LNCAP (cell line): Measurements from ENCODE around the gene KCTD14.

ENCODE experiments used
- CTCF ChIP-seq: fragments of 450-650 bp; IDR thresholded peaks from 2 replicates; pipeline ENCODE4 v1.5.1; 2017; ENCODE audit warnings: mild to moderate bottlenecking

Gene KCTD14

GRCh38 chr11:78022397-78023396, at the start of gene KCTD14:
Gene KCTD14 (minus strand): TSS chr11:78023276. CDS start chr11:78023249, 27 bp downstream.
- no peak for TF ChIP-seq CTCF

GRCh38 chr11:78072455-78072854, 49.4 kb upstream of the KCTD14 start:
- TF ChIP-seq CTCF, result no peak

- TF ChIP-seq CTCF, result no peak
Measured at GRCh38 chr11:78071717-78072116, 48.6 kb upstream of the KCTD14 start.

- TF ChIP-seq CTCF, result no peak
Measured at GRCh38 chr11:78070621-78071020, 47.5 kb upstream of the KCTD14 start.

GRCh38 chr11:78069465-78069864, 46.4 kb upstream of the KCTD14 start:
- TF ChIP-seq CTCF, result no peak

- TF ChIP-seq CTCF, result no peak
Measured at GRCh38 chr11:78067704-78068103, 44.6 kb upstream of the KCTD14 start.

- no peak for TF ChIP-seq CTCF
Measured at GRCh38 chr11:78066471-78066870, 43.4 kb upstream of the KCTD14 start.
